Peyer's patch (tissue), 4 donors: ENCODE results near the gene IMPA2. TPM values are rescaled to one million over a fixed set of nuclear protein-coding genes. Genes with fewer than 3 reads are reported as not detected.

Source experiments
- DNase-seq, 3 donors: peaks; one replicate each; pipeline ENCODE4 v3.0.0-alpha.2; 2017 to 2019
- H3K27ac ChIP-seq, 4 donors: fragments of 200-600 bp; sonication (generic); one replicate each; pipeline ENCODE4 v1.5.1; 2016 to 2019
- H3K27me3 ChIP-seq, 2 donors: fragments of 200-600 bp; sonication (generic); one replicate each; pipeline ENCODE4 v1.5.1; 2019
- H3K36me3 ChIP-seq, 3 donors: fragments of 200-600 bp; sonication (generic); one replicate each; pipeline ENCODE4 v1.5.1; 2016 to 2019
- H3K4me1 ChIP-seq, 4 donors: fragments of 200-600 bp; sonication (generic); one replicate each; pipeline ENCODE4 v1.5.1; 2016 to 2019
- H3K4me3 ChIP-seq, 4 donors: fragments of 200-600 bp; sonication (generic); 1 replicate in 3 of 4; 2 replicates in 1 of 4; pipeline ENCODE4 v1.5.1; 2016 to 2019; ENCODE audit warnings: mild to moderate bottlenecking in 1 of 4
- H3K9me3 ChIP-seq, 4 donors: fragments of 200-600 bp; sonication (generic); one replicate each; pipeline ENCODE4 v1.5.1; 2016 to 2019; ENCODE audit warnings: mild to moderate bottlenecking in 1 of 4
- CTCF ChIP-seq, 6 experiments: fragments of 450-650 bp in 4 of 6; fragments of 200-600 bp in 2 of 6; sonication (generic) in 1 of 6; IDR thresholded peaks; one replicate each; pipeline ENCODE4 v1.5.1; 2017 to 2019; ENCODE audit warnings: antibody characterized with exemption in 6 of 6, mild to moderate bottlenecking in 3 of 6, moderate library complexity in 1 of 6
- POLR2A ChIP-seq, 2 donors: fragments of 450-650 bp; IDR thresholded peaks; one replicate each; pipeline ENCODE4 v1.5.1; 2017; ENCODE audit warnings: antibody characterized with exemption in 2 of 2, mild to moderate bottlenecking in 2 of 2, moderate library complexity in 2 of 2
- total RNA-seq, 4 donors: library from RNA; depleted of rRNA; stranded (reverse); fragments of >200 nt; gene quantifications; one replicate each; pipeline ENCODE4 v1.1.0, GENCODE V29; 2016

The IMPA2 gene
- total RNA-seq, 4 donors from 2014 or later = 44.0 to 62.3 (median 56.3) TPM

- H3K36me3 ChIP-seq = no peaks in the 10 kb centered on the region
- H3K9me3 ChIP-seq = no peaks in the 10 kb centered on the region
- no peak overlapping the region for H3K27ac ChIP-seq
- H3K27me3 ChIP-seq = no peaks in the 10 kb centered on the region
- DNase-seq = no peak
- no peak overlapping the region for H3K4me3 ChIP-seq
- TF ChIP-seq CTCF (IDR thresholded peaks at IDR 0.05) = no peak
- TF ChIP-seq POLR2A (IDR thresholded peaks at IDR 0.05) = no peak
- peaks cover 0 to 29% (median 1%) of the 10 kb centered on the region in 4 donors for H3K4me1 ChIP-seq
These were observed 9.9 kb downstream of the IMPA2 start for GRCh38 chr18:11991021-11991795.

- Histone ChIP-seq H3K36me3 (no peaks in the 10 kb centered on the region), H3K4me1 (peaks cover 0 to 33% (median 1%) of the 10 kb centered on the region in 4 donors), H3K27ac (no peak overlapping the region), H3K4me3 (no peak overlapping the region), H3K9me3 (no peaks in the 10 kb centered on the region), H3K27me3 (no peaks in the 10 kb centered on the region)
- no peak for DNase-seq
- TF ChIP-seq CTCF (IDR thresholded peaks at IDR 0.05) = no peak
- no peak for TF ChIP-seq POLR2A (IDR thresholded peaks at IDR 0.05)
These were observed 10.9 kb downstream of the IMPA2 start for GRCh38 chr18:11992096-11992790.

GRCh38 chr18:11993264-11993916 lies 12.1 kb downstream of the IMPA2 start:
- no peak for TF ChIP-seq POLR2A (IDR thresholded peaks at IDR 0.05)
- no peak for TF ChIP-seq CTCF (IDR thresholded peaks at IDR 0.05)
- peaks cover 0 to 39% (median 0%) of the 10 kb centered on the region in 4 donors for H3K4me1 ChIP-seq
- H3K4me3 ChIP-seq = no peak overlapping the region
- H3K27me3 ChIP-seq = no peaks in the 10 kb centered on the region
- DNase-seq = no peak
- H3K9me3 ChIP-seq = no peaks in the 10 kb centered on the region
- H3K27ac ChIP-seq = no peak overlapping the region
- H3K36me3 ChIP-seq = no peaks in the 10 kb centered on the region

GRCh38 chr18:11994336-11994702 lies 13.0 kb downstream of the IMPA2 start:
- no peak overlapping the region for H3K4me3 ChIP-seq
- peaks cover 0 to 36% (median 0%) of the 10 kb centered on the region in 4 donors for H3K4me1 ChIP-seq
- H3K9me3 ChIP-seq = no peaks in the 10 kb centered on the region
- peak overlapping the region in 1 of 4 donors; percentile 51 for H3K27ac ChIP-seq
- no peaks in the 10 kb centered on the region for H3K36me3 ChIP-seq
- DNase-seq = peak in 1 of 3 donors; percentile 73
- TF ChIP-seq POLR2A (IDR thresholded peaks at IDR 0.05) (no peak), CTCF (IDR thresholded peaks at IDR 0.05) (no peak)
- no peaks in the 10 kb centered on the region for H3K27me3 ChIP-seq

- Histone ChIP-seq H3K4me1 (peaks cover 0 to 31% (median 0%) of the 10 kb centered on the region in 4 donors), H3K27me3 (no peaks in the 10 kb centered on the region), H3K9me3 (no peaks in the 10 kb centered on the region), H3K4me3 (no peak overlapping the region), H3K36me3 (no peaks in the 10 kb centered on the region), H3K27ac (peak overlapping the region in 1 of 4 donors; percentile 51)
- TF ChIP-seq POLR2A (IDR thresholded peaks at IDR 0.05) = no peak
- no peak for TF ChIP-seq CTCF (IDR thresholded peaks at IDR 0.05)
- DNase-seq = no peak
These were observed 13.6 kb downstream of the IMPA2 start for GRCh38 chr18:11994703-11995444.
